Inflammatory macrophage treated with lipopolysaccharide for 4 hours (primary cell): ENCODE results near the gene ARFGAP3.

Source experiments
- DNase-seq: peaks from one replicate; pipeline ENCODE4 v3.0.0-alpha.2; 2020

The ARFGAP3 gene

GRCh38 chr22:42816336-42816735, 40.7 kb downstream of the ARFGAP3 start:
- no peak for DNase-seq

- no peak for DNase-seq
These were observed 42.5 kb downstream of the ARFGAP3 start for GRCh38 chr22:42814616-42815015.

GRCh38 chr22:42814215-42814614, 42.9 kb downstream of the ARFGAP3 start:
- no peak for DNase-seq

GRCh38 chr22:42813501-42813900, 43.6 kb downstream of the ARFGAP3 start:
- DNase-seq = no peak

GRCh38 chr22:42811459-42811858, 45.6 kb downstream of the ARFGAP3 start:
- no peak for DNase-seq

GRCh38 chr22:42808521-42808920, 48.6 kb downstream of the ARFGAP3 start:
- peak; percentile 79 for DNase-seq

- DNase-seq = no peak
These were observed 49.9 kb downstream of the ARFGAP3 start for GRCh38 chr22:42807185-42807584.

- no peak for DNase-seq
These were observed 50.9 kb downstream of the ARFGAP3 start for GRCh38 chr22:42805998-42806830.

- DNase-seq = no peak
These were observed 51.8 kb downstream of the ARFGAP3 start for GRCh38 chr22:42805016-42805997.

GRCh38 chr22:42803389-42803788, 53.7 kb downstream of the ARFGAP3 start:
- no peak for DNase-seq

GRCh38 chr22:42801252-42802080, 55.6 kb downstream of the ARFGAP3 start:
- no peak for DNase-seq

GRCh38 chr22:42800451-42801251, 56.4 kb downstream of the ARFGAP3 start:
- no peak for DNase-seq

GRCh38 chr22:42799461-42800405, 57.3 kb downstream of the ARFGAP3 start:
- no peak for DNase-seq

GRCh38 chr22:42799061-42799460, 58.0 kb downstream of the ARFGAP3 start:
- no peak for DNase-seq

- peak; percentile 54 for DNase-seq
These were observed 60.1 kb downstream of the ARFGAP3 start for GRCh38 chr22:42797011-42797410.

GRCh38 chr22:42796081-42796480, 61.0 kb downstream of the ARFGAP3 start:
- no peak for DNase-seq

- DNase-seq = no peak
These were observed 62.2 kb downstream of the ARFGAP3 start for GRCh38 chr22:42794551-42795510.

- no peak for DNase-seq
These were observed 63.1 kb downstream of the ARFGAP3 start for GRCh38 chr22:42793848-42794405.
